AG09309 (cell line): Measurements from ENCODE around the gene C2orf68.
"Not testable (repeated sequence)": the region's sequence is repeated elsewhere in the genome, so short reads cannot be mapped to it uniquely, and the experiment has no call there.

Experiments
- DNase-seq: peaks from one replicate; pipeline ENCODE4 v3.0.0-alpha.2; 2010; ENCODE audit warnings: low read depth
- H3K4me3 ChIP-seq: 2 replicates; pipeline ENCODE4 v1.5.1; 2011; ENCODE audit warnings: mild to moderate bottlenecking, low read depth, low read length, moderate library complexity; ENCODE audit not compliant: control insufficient read depth
- CTCF ChIP-seq: IDR thresholded peaks from 2 replicates; pipeline ENCODE4 v1.5.1; 2011; ENCODE audit warnings: mild to moderate bottlenecking, low read depth, low read length, inconsistent platforms; ENCODE audit not compliant: insufficient read depth, control insufficient read depth; ENCODE audit errors: missing control alignments

The C2orf68 gene

GRCh38 chr2:85611705-85612587, at the start of gene C2orf68:
C2orf68 (minus strand) TSS chr2:85612066; CDS start chr2:85611984, 82 bp downstream.
- H3K4me3 ChIP-seq = peak within 1 kb of the TSS; percentile 74
- TF ChIP-seq CTCF = no peak
- DNase-seq = no peak

- no peak overlapping the region for H3K4me3 ChIP-seq
- no peak for DNase-seq
- TF ChIP-seq CTCF = no peak
Observed at GRCh38 chr2:85661139-85661858, 49.4 kb upstream of the C2orf68 start.

- no peak for DNase-seq
- TF ChIP-seq CTCF = no peak
- no peak overlapping the region for H3K4me3 ChIP-seq
Observed at GRCh38 chr2:85660725-85661124, 48.9 kb upstream of the C2orf68 start.

GRCh38 chr2:85660301-85660700, 48.4 kb upstream of the C2orf68 start:
- not testable (repeated sequence) for DNase-seq, H3K4me3 ChIP-seq

- TF ChIP-seq CTCF = no peak
- DNase-seq = no peak
- no peak overlapping the region for H3K4me3 ChIP-seq
Observed at GRCh38 chr2:85659324-85659981, 47.6 kb upstream of the C2orf68 start.

- not testable (repeated sequence) for H3K4me3 ChIP-seq, DNase-seq
Observed at GRCh38 chr2:85657399-85657798, 45.5 kb upstream of the C2orf68 start.

GRCh38 chr2:85656468-85656867, 44.6 kb upstream of the C2orf68 start:
- no peak for DNase-seq
- no peak overlapping the region for H3K4me3 ChIP-seq
- TF ChIP-seq CTCF = no peak
